HL-60 (cell line): ENCODE results near the gene MYNN.

Experiments
- POLR2AphosphoS5 ChIP-seq: IDR thresholded peaks from 2 replicates; pipeline ENCODE4 v1.6.1; 2012; ENCODE audit warnings: low read depth
- SPI1 ChIP-seq: IDR thresholded peaks from 2 replicates; pipeline ENCODE4 v1.6.1; 2012; ENCODE audit warnings: low read depth, mild to moderate bottlenecking, borderline replicate concordance
- TF ChIP-seq, protein P1 (sequence below): IDR thresholded peaks from one replicate; pipeline ENCODE4 v1.5.1; 2011; ENCODE audit warnings: low read length, control low read depth, inconsistent platforms; ENCODE audit not compliant: insufficient read depth

DNA sequence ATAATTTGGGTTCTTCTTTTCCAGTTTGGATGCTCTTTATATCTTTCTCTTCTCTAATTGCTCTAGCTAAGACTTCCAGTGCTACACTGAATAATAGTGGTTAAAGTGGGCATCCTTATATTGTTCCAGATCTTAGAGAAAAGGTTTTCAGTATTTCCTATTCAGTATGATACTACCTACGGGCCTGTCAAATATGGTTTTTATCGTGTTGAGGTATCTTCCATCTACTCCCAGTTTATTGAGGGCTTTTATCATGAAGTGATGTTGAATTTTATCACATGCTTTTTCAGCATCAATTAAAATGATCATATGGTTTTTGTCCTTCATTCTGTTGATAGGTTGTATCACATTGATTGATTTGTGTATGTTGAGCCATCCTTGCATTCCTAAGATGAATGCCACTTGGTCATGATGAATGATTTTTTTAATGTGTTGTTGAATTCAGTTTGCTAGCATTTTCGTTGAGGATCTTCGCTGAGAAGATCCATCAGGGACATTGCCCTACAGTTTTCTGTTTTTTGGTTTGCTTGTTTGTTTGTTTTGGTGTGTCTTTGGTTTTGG, 42.5 kb downstream of the MYNN start:
- TF ChIP-seq SPI1 (no peak), POLR2AphosphoS5 (no peak)
- TF ChIP-seq, protein P1, sequence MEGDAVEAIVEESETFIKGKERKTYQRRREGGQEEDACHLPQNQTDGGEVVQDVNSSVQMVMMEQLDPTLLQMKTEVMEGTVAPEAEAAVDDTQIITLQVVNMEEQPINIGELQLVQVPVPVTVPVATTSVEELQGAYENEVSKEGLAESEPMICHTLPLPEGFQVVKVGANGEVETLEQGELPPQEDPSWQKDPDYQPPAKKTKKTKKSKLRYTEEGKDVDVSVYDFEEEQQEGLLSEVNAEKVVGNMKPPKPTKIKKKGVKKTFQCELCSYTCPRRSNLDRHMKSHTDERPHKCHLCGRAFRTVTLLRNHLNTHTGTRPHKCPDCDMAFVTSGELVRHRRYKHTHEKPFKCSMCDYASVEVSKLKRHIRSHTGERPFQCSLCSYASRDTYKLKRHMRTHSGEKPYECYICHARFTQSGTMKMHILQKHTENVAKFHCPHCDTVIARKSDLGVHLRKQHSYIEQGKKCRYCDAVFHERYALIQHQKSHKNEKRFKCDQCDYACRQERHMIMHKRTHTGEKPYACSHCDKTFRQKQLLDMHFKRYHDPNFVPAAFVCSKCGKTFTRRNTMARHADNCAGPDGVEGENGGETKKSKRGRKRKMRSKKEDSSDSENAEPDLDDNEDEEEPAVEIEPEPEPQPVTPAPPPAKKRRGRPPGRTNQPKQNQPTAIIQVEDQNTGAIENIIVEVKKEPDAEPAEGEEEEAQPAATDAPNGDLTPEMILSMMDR: no peak
